ENCODE results near the gene GOLGA8B. TPM values are rescaled to one million over a fixed set of nuclear protein-coding genes. Genes with fewer than 3 reads are reported as not detected.

GOLGA8B gene
- total and polyA plus RNA-seq, 2 of the 8 experiments (the other 6 are each of a cell fraction or from before 2014, with no cell fraction given) = 14.1 to 23.3 TPM

GRCh38 chr15:34609102-34610057 lies 25.9 kb upstream of the GOLGA8B start:
- H2BK20ac ChIP-seq (ENCODE audit: low read length) = no peak overlapping the region
- H3K23me2 ChIP-seq (ENCODE audit: low read depth, low read length) = no peaks in the 10 kb centered on the region
- H2BK120ac ChIP-seq (replicated peaks; ENCODE audit: low read depth, low read length) = no peak overlapping the region
- no peak overlapping the region for H3K14ac ChIP-seq (ENCODE audit: insufficient read length)
- no peaks in the 10 kb centered on the region for H3K9me3 ChIP-seq (ENCODE audit: insufficient read depth in 2 of 2, low read depth in 1 of 2, low read length in 1 of 2)
- 84% methylated on average over 12 of the region's 12 CpGs; no CpG with 5 or more reads in 1 of the 2 experiments for WGBS, 2 experiments (ENCODE audit: extremely low coverage in 1 of 2, insufficient coverage in 1 of 2, insufficient read length in 1 of 2, insufficient replicate concordance in 2 of 2, low coverage in 1 of 2, low lambda C conversion rate in 2 of 2, missing lambda C conversion rate in 1 of 2)
- H3K9ac ChIP-seq (replicated peaks in 1 of 4; ENCODE audit: extremely low read depth in 1 of 4, low read depth in 3 of 4, low read length in 3 of 4) = no peak overlapping the region
- H3K27ac ChIP-seq (ENCODE audit: low read depth, low read length) = no peak overlapping the region
- H3K4me2 ChIP-seq (ENCODE audit: insufficient read depth in 1 of 2, low read depth in 2 of 2, low read length in 2 of 2) = no peak overlapping the region
- H4K20me1 ChIP-seq (replicated peaks in 1 of 2; ENCODE audit: control insufficient read depth in 1 of 2, insufficient read depth in 2 of 2, low read length in 2 of 2) = no peaks in the 10 kb centered on the region
- H3K79me1 ChIP-seq (ENCODE audit: low read depth, low read length) = no peaks in the 10 kb centered on the region
- H3K4me3 ChIP-seq (ENCODE audit: extremely low read depth in 1 of 4, insufficient read depth in 2 of 4, low read depth in 3 of 4, low read length in 4 of 4) = no peak overlapping the region
- H2BK12ac ChIP-seq (ENCODE audit: low read depth, low read length) = no peak overlapping the region
- DNase-seq (ENCODE audit: low read depth in 1 of 2, low spot score in 2 of 2) (no peak), FAIRE-seq (peak; percentile 69)
- H2AK5ac ChIP-seq (ENCODE audit: low read depth, low read length) = no peak overlapping the region
- no peak overlapping the region for H3K56ac ChIP-seq (replicated peaks; ENCODE audit: insufficient read length, low read depth, low read length)
- H3K27me3 ChIP-seq (replicated peaks in 1 of 4; ENCODE audit: control insufficient read depth in 3 of 4, extremely low read depth in 1 of 4, insufficient read depth in 3 of 4, low read length in 3 of 4) = no peaks in the 10 kb centered on the region
- no peak overlapping the region; the same call in 1 of the 2 replicates for H4K8ac ChIP-seq (ENCODE audit: extremely low read depth, insufficient read depth, low read length)
- H2AFZ ChIP-seq (ENCODE audit: low read length) = peak overlapping the region; percentile 57; the same call in 1 of the 2 replicates
- H3K4ac ChIP-seq (replicated peaks; ENCODE audit: insufficient read length, low read depth, low read length) = no peak overlapping the region
- ChIA-PET POLR2A (ENCODE audit: partially characterized antibody) (interaction anchor here (1.0 kb wide), 1 partner anchor 22 kb away, joined by 3 read pairs; no protein-coding TSS in a partner anchor), CTCF (ENCODE audit: partially characterized antibody) (interaction anchor here (0.6 to 2.0 kb wide), 7 partner anchors 10 to 231 kb away, joined by 3 to 6 read pairs (median 3); no protein-coding TSS in a partner anchor)
- H3K18ac ChIP-seq (ENCODE audit: extremely low read depth, low read length) = no peak overlapping the region
- no peak overlapping the region for H2BK5ac ChIP-seq (ENCODE audit: low read depth, low read length)
- no peak overlapping the region for H3K23ac ChIP-seq (ENCODE audit: insufficient read length)
- H3K79me2 ChIP-seq (ENCODE audit: control insufficient read depth in 1 of 2, insufficient read depth in 2 of 2, low read length in 2 of 2) = no peaks in the 10 kb centered on the region
- H2BK15ac ChIP-seq (ENCODE audit: low read length) = no peak overlapping the region
- no peak overlapping the region for H4K91ac ChIP-seq (replicated peaks; ENCODE audit: insufficient read length, low read length)
- no peaks in the 10 kb centered on the region for H3K36me3 ChIP-seq (ENCODE audit: control insufficient read depth in 2 of 4, insufficient read depth in 4 of 4, low read length in 3 of 4)
- H3K4me1 ChIP-seq (replicated peaks in 1 of 4; ENCODE audit: control insufficient read depth in 3 of 4, insufficient read depth in 4 of 4, low read length in 3 of 4) = no peaks in the 10 kb centered on the region
- no peak overlapping the region for H4K5ac ChIP-seq (ENCODE audit: insufficient read length, low read depth, low read length)
- TF ChIP-seq BRCA1 (IDR thresholded peaks at IDR 0.05; ENCODE audit: low read depth, low read length) (no peak), ATF2 (IDR thresholded peaks at IDR 0.05; ENCODE audit: low read length) (no peak), EZH2 (IDR thresholded peaks at IDR 0.05; ENCODE audit: low read depth, low read length, severe bottlenecking) (no peak), CHD2 (IDR thresholded peaks at IDR 0.05; ENCODE audit: low read length) (no peak), RBBP5 (IDR thresholded peaks at IDR 0.05; ENCODE audit: borderline replicate concordance, low read depth, low read length) (no peak)
- TF ChIP-seq, protein P1, sequence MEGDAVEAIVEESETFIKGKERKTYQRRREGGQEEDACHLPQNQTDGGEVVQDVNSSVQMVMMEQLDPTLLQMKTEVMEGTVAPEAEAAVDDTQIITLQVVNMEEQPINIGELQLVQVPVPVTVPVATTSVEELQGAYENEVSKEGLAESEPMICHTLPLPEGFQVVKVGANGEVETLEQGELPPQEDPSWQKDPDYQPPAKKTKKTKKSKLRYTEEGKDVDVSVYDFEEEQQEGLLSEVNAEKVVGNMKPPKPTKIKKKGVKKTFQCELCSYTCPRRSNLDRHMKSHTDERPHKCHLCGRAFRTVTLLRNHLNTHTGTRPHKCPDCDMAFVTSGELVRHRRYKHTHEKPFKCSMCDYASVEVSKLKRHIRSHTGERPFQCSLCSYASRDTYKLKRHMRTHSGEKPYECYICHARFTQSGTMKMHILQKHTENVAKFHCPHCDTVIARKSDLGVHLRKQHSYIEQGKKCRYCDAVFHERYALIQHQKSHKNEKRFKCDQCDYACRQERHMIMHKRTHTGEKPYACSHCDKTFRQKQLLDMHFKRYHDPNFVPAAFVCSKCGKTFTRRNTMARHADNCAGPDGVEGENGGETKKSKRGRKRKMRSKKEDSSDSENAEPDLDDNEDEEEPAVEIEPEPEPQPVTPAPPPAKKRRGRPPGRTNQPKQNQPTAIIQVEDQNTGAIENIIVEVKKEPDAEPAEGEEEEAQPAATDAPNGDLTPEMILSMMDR (IDR thresholded peaks at IDR 0.05; ENCODE audit: control extremely low read depth in 1 of 3, insufficient read depth in 1 of 3, low read depth in 1 of 3, low read length in 3 of 3) = no peak
